ENCODE data around the gene TFPI.

DNA sequence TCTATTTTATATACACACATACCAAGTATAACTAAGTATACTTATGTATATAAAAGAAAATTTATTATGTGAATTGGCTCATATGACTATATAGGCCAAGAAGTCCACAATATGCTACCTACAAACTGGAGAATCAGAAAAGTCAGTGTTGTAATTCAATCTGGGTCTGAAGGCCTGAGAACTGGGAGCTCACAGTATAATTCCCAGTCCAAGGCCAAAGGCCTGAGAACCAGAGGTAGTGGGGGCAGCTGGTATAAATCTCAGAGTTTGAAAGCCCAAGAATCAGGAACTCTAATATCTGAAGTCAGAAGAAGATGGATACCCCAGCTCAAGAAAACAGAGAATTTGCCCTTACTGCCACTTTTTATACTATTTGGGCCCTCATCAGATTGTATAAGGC lies 38.9 kb upstream of the TFPI start:
- TF ChIP-seq, protein P1, sequence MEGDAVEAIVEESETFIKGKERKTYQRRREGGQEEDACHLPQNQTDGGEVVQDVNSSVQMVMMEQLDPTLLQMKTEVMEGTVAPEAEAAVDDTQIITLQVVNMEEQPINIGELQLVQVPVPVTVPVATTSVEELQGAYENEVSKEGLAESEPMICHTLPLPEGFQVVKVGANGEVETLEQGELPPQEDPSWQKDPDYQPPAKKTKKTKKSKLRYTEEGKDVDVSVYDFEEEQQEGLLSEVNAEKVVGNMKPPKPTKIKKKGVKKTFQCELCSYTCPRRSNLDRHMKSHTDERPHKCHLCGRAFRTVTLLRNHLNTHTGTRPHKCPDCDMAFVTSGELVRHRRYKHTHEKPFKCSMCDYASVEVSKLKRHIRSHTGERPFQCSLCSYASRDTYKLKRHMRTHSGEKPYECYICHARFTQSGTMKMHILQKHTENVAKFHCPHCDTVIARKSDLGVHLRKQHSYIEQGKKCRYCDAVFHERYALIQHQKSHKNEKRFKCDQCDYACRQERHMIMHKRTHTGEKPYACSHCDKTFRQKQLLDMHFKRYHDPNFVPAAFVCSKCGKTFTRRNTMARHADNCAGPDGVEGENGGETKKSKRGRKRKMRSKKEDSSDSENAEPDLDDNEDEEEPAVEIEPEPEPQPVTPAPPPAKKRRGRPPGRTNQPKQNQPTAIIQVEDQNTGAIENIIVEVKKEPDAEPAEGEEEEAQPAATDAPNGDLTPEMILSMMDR (conservative IDR thresholded peaks at IDR 0.05; ENCODE audit: low read depth, low read length): no peak
- no peak for TF ChIP-seq EZH2 (IDR thresholded peaks at IDR 0.05; ENCODE audit: low read length, unreplicated experiment)

All from PC-3 (cell line).